ENCODE measurements around the gene AMMECR1. TPM values are rescaled to one million over a fixed set of nuclear protein-coding genes. Genes with fewer than 3 reads are reported as not detected.

The AMMECR1 gene
- total and polyA plus RNA-seq, 2 of the 13 experiments (the other 11 are each of a cell fraction or from before 2014, with no cell fraction given): 3.1 to 7.5 TPM

DNA sequence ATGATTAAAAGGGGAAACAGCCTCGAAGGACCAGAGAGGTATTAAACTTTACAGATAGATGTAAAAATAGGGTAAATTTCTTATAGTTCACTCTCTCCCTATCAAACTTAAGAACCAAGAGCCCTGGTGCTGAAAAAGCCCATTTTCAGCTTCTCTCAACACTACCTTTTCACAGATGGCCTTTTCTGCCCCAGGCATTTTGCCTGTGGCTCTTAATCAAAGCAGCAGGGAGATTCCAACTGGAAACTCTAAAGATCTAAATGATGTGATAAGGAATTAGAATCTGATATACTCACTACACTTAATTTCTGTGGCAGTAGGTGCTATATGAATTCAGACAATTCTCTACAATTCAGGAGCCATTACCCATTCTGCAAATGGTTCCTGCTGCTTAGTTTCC is 60.0 kb downstream of the AMMECR1 start:
- no peak for TF ChIP-seq ZNF775 (CRISPR knock-in tag; IDR thresholded peaks at IDR 0.05; ENCODE audit: borderline replicate concordance)
- TF ChIP-seq, protein P1, sequence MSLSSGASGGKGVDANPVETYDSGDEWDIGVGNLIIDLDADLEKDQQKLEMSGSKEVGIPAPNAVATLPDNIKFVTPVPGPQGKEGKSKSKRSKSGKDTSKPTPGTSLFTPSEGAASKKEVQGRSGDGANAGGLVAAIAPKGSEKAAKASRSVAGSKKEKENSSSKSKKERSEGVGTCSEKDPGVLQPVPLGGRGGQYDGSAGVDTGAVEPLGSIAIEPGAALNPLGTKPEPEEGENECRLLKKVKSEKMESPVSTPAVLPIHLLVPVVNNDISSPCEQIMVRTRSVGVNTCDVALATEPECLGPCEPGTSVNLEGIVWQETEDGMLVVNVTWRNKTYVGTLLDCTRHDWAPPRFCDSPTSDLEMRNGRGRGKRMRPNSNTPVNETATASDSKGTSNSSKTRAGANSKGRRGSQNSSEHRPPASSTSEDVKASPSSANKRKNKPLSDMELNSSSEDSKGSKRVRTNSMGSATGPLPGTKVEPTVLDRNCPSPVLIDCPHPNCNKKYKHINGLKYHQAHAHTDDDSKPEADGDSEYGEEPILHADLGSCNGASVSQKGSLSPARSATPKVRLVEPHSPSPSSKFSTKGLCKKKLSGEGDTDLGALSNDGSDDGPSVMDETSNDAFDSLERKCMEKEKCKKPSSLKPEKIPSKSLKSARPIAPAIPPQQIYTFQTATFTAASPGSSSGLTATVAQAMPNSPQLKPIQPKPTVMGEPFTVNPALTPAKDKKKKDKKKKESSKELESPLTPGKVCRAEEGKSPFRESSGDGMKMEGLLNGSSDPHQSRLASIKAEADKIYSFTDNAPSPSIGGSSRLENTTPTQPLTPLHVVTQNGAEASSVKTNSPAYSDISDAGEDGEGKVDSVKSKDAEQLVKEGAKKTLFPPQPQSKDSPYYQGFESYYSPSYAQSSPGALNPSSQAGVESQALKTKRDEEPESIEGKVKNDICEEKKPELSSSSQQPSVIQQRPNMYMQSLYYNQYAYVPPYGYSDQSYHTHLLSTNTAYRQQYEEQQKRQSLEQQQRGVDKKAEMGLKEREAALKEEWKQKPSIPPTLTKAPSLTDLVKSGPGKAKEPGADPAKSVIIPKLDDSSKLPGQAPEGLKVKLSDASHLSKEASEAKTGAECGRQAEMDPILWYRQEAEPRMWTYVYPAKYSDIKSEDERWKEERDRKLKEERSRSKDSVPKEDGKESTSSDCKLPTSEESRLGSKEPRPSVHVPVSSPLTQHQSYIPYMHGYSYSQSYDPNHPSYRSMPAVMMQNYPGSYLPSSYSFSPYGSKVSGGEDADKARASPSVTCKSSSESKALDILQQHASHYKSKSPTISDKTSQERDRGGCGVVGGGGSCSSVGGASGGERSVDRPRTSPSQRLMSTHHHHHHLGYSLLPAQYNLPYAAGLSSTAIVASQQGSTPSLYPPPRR (CRISPR knock-in tag; IDR thresholded peaks at IDR 0.05; ENCODE audit: borderline replicate concordance): no peak
- TF ChIP-seq, protein P2, sequence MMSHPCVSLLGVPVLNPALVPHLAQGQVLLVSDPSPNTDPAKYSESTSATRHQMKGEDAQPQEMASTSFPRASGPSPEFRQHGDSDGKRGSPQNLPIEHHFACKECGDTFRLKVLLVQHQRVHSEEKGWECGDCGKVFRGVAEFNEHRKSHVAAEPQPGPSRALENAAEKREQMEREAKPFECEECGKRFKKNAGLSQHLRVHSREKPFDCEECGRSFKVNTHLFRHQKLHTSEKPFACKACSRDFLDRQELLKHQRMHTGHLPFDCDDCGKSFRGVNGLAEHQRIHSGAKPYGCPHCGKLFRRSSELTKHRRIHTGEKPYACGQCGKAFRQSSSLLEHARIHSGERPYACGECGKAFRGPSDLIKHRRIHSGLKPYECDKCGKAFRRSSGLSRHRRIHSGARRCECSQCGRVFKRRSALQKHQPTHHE (CRISPR knock-in tag; IDR thresholded peaks at IDR 0.05; ENCODE audit: borderline replicate concordance): no peak
- TF ChIP-seq ZNF589 (CRISPR knock-in tag; conservative IDR thresholded peaks at IDR 0.05): no peak
- TF ChIP-seq ZNF441 (CRISPR knock-in tag; IDR thresholded peaks at IDR 0.05; ENCODE audit: borderline replicate concordance): no peak
- no peak for TF ChIP-seq ATAD3A (CRISPR knock-in tag; IDR thresholded peaks at IDR 0.05)
- TF ChIP-seq POLR2AphosphoS5 (IDR thresholded peaks at IDR 0.05; ENCODE audit: low read depth, low read length): no peak
- TF ChIP-seq, protein P3, sequence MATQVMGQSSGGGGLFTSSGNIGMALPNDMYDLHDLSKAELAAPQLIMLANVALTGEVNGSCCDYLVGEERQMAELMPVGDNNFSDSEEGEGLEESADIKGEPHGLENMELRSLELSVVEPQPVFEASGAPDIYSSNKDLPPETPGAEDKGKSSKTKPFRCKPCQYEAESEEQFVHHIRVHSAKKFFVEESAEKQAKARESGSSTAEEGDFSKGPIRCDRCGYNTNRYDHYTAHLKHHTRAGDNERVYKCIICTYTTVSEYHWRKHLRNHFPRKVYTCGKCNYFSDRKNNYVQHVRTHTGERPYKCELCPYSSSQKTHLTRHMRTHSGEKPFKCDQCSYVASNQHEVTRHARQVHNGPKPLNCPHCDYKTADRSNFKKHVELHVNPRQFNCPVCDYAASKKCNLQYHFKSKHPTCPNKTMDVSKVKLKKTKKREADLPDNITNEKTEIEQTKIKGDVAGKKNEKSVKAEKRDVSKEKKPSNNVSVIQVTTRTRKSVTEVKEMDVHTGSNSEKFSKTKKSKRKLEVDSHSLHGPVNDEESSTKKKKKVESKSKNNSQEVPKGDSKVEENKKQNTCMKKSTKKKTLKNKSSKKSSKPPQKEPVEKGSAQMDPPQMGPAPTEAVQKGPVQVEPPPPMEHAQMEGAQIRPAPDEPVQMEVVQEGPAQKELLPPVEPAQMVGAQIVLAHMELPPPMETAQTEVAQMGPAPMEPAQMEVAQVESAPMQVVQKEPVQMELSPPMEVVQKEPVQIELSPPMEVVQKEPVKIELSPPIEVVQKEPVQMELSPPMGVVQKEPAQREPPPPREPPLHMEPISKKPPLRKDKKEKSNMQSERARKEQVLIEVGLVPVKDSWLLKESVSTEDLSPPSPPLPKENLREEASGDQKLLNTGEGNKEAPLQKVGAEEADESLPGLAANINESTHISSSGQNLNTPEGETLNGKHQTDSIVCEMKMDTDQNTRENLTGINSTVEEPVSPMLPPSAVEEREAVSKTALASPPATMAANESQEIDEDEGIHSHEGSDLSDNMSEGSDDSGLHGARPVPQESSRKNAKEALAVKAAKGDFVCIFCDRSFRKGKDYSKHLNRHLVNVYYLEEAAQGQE (IDR thresholded peaks at IDR 0.05; ENCODE audit: borderline replicate concordance in 1 of 2, low read depth in 1 of 2, low read length in 2 of 2): no peak
- no peak for TF ChIP-seq ZC3H13 (CRISPR knock-in tag; IDR thresholded peaks at IDR 0.05)
- no peak for TF ChIP-seq NFYC (CRISPR knock-in tag; IDR thresholded peaks at IDR 0.05)
- POLR2A ChIA-PET: no interaction called here
- ATAC-seq (no peak), DNase-seq (ENCODE audit: low spot score) (no peak), FAIRE-seq (no peak)
- CTCF ChIA-PET (ENCODE audit: low intra/inter-chr PET ratio, low total read pairs): no interaction called here
- no TSS peak for BruUV-seq (replicated peaks)
- no peaks in the 10 kb centered on the region for H3K36me3 ChIP-seq (replicated peaks in 1 of 2; ENCODE audit: control insufficient read depth in 1 of 2, insufficient read depth in 2 of 2, low read length in 2 of 2)
- H2AFZ ChIP-seq (ENCODE audit: low read length): no peak overlapping the region
- no peaks in the 10 kb centered on the region for H3K27me3 ChIP-seq (ENCODE audit: control insufficient read depth in 1 of 2, insufficient read depth in 2 of 2, low read length in 2 of 2)
- no peaks in the 10 kb centered on the region for H3K9me3 ChIP-seq (ENCODE audit: low read length)
- WGBS (ENCODE audit: low lambda C conversion rate): 64% methylated on average over 1 of the region's 1 CpG
- H3K9ac ChIP-seq (ENCODE audit: insufficient read depth, low read depth, low read length): no peak overlapping the region
- H3K4me2 ChIP-seq (ENCODE audit: low read depth, low read length): no peak overlapping the region
- H3K4me1 ChIP-seq (ENCODE audit: insufficient read depth, low read length): no peaks in the 10 kb centered on the region
- no peak overlapping the region for H3K27ac ChIP-seq (ENCODE audit: extremely low read length, insufficient read depth, low read length)
- no peak overlapping the region for H3K4me3 ChIP-seq (replicated peaks in 1 of 3; ENCODE audit: insufficient read depth in 1 of 3, low read depth in 2 of 3, low read length in 3 of 3)
- H3K79me2 ChIP-seq (ENCODE audit: insufficient read depth, low read length): no peaks in the 10 kb centered on the region
- in situ Hi-C loops (cut with HindIII; ENCODE audit: extremely low pct_ligation_motif_present, low pct_unique_long_range_greater_than_20kb): no loop called here
- intact Hi-C loops (cut with micrococcal nuclease; ENCODE audit: unreplicated experiment): no loop called here
- H4K20me1 ChIP-seq (ENCODE audit: insufficient read depth, low read length): no peaks in the 10 kb centered on the region

All from HepG2 (cell line).